GM10266 (cell line): ENCODE measurements around the gene ACAP3.
A peak's percentile ranks its signal among the peaks of the same experiment; 100 is the strongest.

Experiments used
- DNase-seq: peaks from one replicate; pipeline ENCODE4 v3.0.0; 2012; ENCODE audit errors: extremely low spot score
- CTCF ChIP-seq: IDR thresholded peaks from 2 replicates; pipeline ENCODE4 v1.5.1; 2012; ENCODE audit warnings: mild to moderate bottlenecking, low read depth; ENCODE audit not compliant: control insufficient read depth, insufficient read depth; ENCODE audit errors: missing control alignments

ACAP3 gene

GRCh38 chr1:1307923-1308755 lies at the start of gene ACAP3, which contains the start of gene PUSL1:
Gene ACAP3, minus strand, starts transcription at chr1:1307930. Its CDS starts 115 bp downstream, at chr1:1307815.
Gene PUSL1, plus strand, starts transcription at chr1:1308597. Its CDS starts 47 bp downstream, at chr1:1308644.
- DNase-seq = peak; percentile 100
- peak; percentile 16 for TF ChIP-seq CTCF

GRCh38 chr1:1356796-1357401 lies 49.2 kb upstream of the ACAP3 start:
- no peak for DNase-seq
- TF ChIP-seq CTCF = no peak

- no peak for DNase-seq
- no peak for TF ChIP-seq CTCF
Measured at GRCh38 chr1:1356166-1356795, 48.6 kb upstream of the ACAP3 start.

GRCh38 chr1:1355416-1355815 lies 47.7 kb upstream of the ACAP3 start:
- no peak for TF ChIP-seq CTCF
- DNase-seq = no peak

- no peak for DNase-seq
- TF ChIP-seq CTCF = no peak
Measured at GRCh38 chr1:1354271-1355247, 46.8 kb upstream of the ACAP3 start.

GRCh38 chr1:1353389-1354151 lies 45.8 kb upstream of the ACAP3 start:
- no peak for TF ChIP-seq CTCF
- no peak for DNase-seq
